Smooth muscle cell of the brain vasculature (primary cell): ENCODE data around the gene CCDC69.
"Not testable (repeated sequence)": the region's sequence is repeated elsewhere in the genome, so short reads cannot be mapped to it uniquely, and the experiment has no call there.

Experiments
- DNase-seq: peaks from one replicate; pipeline ENCODE4 v3.0.0-alpha.2; 2012; ENCODE audit warnings: low read depth, low spot score

The CCDC69 gene

DNA sequence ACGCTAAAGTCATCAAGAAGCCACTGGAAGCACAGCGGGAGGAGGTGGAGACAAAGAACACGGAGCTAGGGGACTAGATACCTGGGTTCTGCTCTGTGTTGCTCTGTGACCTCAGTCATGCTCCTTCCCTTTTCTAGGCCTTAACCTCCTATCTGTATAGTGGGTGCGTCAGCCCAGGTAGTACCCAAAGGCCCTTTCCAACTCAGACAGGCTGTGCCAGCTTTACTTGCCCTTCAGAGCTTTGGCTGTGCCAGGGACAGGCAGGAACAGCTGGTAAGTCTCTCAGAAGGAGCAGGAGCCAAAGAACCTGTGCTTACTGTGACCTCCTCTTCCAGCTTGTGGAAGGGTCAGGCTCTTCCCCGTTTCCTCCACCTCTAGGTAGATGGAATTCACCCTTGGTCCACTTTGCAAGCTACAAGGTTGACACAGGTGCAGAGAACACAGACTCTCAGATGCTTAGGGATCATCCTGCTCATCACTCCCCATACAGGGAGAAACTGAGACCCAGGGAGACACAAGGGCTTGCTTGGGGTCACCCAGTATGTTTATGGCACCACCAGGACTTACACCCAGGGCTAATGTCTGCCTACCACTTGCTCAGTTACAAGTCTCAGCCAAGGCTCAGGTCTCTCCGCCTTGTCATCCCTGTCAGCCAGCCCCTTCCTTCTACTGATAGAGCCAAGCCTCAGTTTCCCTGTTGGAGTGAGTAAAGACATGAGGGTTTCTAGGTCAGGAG, 1.7 kb downstream of the CCDC69 start:
- DNase-seq: no peak

DNA sequence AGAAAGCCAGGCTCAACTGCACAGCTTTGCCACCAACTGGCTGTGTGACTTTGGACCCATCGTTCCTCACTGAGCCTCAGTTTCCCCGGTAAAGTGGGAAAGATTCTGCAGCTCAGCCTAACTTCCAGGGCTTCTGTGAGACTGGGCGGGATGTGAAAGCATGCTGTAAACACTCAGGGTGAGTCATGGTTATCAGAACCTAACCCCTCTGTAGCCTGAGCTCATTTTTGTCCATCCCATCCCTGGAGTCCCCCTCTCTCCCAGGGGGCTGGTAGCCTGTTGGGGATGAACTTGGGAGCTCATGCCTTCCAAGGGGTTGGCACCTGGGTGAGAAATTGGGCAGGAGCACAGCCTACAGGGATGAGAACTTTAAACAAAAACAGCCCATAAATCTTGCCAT, 2.3 kb downstream of the CCDC69 start:
- DNase-seq: no peak

GRCh38 chr5:151219789-151220188, 4.1 kb downstream of the CCDC69 start:
- no peak for DNase-seq

DNA sequence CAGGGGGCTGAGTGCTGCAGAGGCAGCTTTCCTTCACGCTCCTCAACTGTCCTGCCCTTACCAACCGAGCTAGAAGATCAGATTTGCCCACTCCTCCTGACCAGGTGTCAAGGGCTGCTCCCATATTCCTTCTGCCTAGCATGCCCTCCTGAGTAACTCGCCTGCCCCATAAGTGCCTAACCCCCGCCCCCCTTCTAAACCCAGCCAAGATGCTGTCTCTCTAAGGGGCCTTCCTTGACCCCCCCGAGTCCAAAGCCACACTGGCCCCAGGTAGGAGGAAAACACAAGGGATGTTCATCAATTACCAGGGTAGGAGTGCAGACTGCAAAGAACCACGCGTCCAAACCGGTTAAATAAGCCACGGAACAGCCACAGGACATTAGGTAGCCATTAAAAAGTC, 4.8 kb downstream of the CCDC69 start:
- DNase-seq: no peak

- no peak for DNase-seq
Measured at GRCh38 chr5:151218177-151218576, 5.7 kb downstream of the CCDC69 start.

GRCh38 chr5:151216781-151217180, 7.1 kb downstream of the CCDC69 start:
- DNase-seq: no peak

DNA sequence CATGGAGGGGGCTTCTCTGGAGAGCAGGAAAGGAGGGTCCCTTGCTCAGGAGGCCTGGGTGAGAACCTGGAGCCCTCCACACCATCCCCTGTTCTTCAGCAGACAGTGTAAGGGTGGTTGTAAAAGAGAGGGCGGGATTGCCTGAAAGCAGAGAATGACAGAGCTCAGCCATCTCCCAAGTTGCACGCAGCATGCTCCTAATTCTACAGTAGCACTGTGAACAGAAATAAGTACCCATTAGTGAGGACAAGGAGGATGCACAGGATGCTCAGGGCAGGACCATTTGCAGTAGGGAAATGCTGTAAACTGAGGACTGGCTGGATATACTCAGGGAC, 8.4 kb downstream of the CCDC69 start:
- DNase-seq: no peak

DNA sequence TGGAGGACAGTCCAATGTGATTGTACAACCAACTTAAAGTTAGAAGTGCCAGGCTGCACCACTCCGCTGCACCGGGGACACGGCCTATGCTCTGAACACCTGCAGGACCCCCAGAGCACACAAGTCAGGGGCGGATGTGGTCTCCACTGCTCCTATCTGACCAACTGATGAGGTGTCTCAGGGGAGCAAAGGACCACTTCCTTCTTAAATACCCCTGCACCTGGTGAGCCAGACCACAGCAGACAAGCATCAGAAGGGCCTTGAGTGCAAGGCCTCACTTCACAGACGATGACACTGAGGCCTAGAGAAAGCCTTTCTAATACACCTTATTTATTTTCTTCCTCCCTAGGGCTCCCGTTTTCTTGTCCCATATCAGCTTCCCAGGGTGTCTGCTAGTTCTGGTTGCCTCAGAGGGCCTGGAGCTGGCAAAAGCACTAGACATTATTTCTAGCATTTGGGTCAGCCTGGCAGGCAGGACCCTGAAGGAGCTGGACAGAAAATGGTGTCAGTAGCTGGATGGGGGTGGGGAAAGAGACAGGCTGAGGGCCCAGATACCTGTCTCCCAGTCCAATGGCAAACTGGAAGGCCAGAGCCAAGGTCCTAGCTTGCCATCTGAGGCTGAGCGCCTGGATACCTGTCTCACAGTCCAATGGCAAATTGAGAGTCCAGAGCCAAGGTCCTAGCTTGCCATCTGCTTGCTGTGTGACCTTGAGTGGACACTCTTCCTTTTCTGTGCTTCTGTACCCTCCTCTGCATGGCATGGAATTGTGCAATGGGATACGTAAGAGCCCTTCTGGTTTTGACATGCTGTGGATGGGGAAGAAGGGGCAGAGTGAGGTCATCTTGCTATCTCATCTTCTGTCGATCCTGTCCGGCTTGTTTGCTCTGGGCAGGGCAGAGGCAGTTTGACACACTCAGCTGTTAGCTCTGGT, 9.0 kb downstream of the CCDC69 start:
- no peak for DNase-seq

DNA sequence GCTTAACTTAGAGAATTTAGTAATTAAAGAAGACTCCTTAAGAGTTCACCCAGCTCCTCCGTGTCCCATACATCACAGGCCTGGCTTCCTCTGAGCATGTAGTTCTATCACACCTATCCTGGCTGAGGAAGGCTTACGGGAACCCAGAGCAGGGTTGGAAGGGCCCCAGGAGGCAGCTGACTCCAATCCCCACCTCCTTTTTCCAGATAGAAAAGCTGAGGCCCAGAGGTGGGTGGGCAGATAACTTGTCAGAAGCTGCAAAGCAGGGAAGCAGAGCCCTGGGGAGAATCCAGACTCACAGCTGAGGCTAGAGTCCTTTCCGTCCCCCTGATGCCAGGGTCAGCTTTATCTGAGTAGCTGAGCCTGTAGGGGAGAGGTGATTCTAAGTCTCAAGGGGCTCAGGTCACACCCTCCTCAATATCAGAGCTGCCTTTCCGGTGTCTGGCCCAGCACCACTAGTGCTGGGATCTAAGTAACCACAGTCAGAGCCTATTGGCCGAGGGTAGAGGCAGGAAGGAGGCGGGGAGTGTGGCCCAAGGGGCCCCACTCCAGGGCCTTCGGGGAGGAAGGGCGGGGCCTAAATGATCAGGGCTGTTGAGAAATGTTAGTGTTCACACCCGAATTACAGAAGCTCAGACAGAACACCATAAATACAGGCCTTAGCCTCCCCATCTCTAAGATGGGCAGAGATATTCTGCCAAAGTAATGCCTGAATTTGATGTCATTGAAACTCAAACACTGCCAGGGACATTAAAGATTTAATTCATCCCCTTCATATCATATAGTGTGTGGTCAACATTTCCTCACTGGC, 9.9 kb downstream of the CCDC69 start:
- DNase-seq: no peak

DNA sequence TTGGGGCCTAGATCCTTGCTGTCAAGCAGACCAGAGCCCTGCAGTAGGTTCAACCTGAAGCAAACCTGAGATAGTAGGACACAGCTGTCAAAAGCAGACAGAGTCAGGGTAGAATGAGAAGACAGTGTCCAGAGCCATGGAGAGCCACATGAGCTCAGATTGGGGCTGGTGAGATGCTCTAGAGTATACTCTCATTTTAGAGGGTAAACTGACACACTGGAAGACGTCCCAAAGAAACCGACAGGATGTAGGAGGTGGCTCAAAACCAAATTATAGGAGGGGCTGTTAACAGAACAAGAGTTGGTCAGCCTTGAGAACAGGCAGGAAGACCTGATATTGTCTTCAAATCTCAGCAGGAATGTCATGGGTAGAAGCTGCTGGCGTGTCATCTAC, 11.5 kb downstream of the CCDC69 start:
- no peak for DNase-seq

DNA sequence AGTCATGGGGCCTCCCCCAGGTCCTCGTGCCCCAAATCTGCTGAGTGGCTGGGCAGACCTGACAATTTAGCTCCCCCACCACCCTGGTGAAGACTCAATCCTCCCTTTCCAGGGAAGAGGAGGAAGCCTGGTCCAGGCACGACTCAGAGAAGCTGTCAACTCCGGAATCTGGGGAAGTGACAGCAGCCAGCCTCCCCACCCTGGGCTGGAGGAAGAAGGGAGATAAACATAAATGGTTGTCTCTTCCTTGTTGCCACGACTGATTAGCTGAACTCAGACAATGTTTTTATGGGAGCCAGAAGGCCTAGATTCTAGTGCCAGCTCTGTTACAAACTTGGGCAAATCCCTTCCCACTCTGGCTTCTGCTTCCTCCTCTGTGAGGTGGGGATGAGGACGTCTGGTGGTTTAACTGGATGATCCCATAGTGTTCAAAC, 15.4 kb downstream of the CCDC69 start:
- no peak for DNase-seq

GRCh38 chr5:151205411-151205810, 18.5 kb downstream of the CCDC69 start:
- DNase-seq: no peak

DNA sequence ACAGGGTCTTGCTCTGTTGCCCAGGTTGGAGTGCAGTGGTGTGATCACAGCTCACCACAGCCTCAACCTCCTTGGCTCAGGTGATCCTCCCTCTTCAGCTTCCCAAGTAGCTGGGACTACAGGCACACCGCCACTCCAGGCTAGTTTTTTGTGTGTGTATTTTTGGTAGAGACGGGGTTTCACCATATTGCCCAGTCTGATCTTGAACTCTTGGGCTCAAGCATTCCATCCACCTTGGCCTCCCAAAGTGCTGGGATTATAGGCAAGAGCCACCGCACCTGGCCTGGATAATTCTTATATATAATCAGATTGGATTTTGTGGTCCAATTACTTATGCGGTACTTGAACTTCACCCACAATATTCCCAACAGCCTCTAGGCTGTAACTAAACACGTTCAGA, 19.8 kb downstream of the CCDC69 start:
- no peak for DNase-seq

- DNase-seq: no peak
Measured at GRCh38 chr5:151202381-151203139, 21.3 kb downstream of the CCDC69 start.

GRCh38 chr5:151200913-151201595, 22.8 kb downstream of the CCDC69 start:
- no peak for DNase-seq

DNA sequence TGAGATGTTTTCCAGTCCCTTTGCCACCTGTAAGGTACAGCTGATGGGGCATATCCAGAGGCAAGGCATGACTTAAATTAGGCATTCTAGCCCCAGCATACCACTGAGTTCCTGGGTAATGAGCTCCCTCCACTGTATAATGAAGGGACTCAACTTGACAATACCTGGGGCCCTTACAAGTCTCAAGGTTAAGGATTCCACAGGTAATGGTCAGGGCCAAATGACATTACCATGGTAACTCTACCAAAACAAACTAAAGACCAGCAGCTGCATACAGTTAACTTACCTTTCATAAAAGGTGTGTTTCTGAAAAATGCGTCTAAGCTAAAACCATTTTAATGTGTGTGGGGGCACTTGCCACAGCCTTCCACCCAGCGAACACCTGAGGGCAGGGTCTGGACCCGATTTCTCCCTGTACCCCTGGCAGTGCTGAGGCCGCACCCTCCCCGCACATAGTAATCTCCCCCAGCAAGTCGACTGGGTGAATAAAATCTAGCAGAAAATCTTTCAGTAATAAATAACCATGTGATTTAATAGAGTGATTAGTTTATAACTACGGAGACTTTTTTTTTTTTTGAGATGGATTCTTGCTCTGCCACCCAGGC, 24.2 kb downstream of the CCDC69 start:
- no peak for DNase-seq

GRCh38 chr5:151198861-151199260, 25.0 kb downstream of the CCDC69 start:
- no peak for DNase-seq

- DNase-seq: not testable (repeated sequence)
Measured at GRCh38 chr5:151197291-151197600, 26.6 kb downstream of the CCDC69 start.

GRCh38 chr5:151196556-151197290, 27.2 kb downstream of the CCDC69 start:
- no peak for DNase-seq

GRCh38 chr5:151195622-151196021, 28.3 kb downstream of the CCDC69 start:
- DNase-seq: no peak
